ENCODE measurements around the gene DHX57. TPM values are rescaled to one million over a fixed set of nuclear protein-coding genes. Genes with fewer than 3 reads are reported as not detected.
A peak's percentile ranks its signal among the peaks of the same experiment; 100 is the strongest.
"Not testable (repeated sequence)": the region's sequence is repeated elsewhere in the genome, so short reads cannot be mapped to it uniquely, and the experiment has no call there.

The DHX57 gene
- polyA plus RNA-seq, 1 donor from 2014 or later = 7.2 TPM

- H3K9me3 Mint-ChIP-seq = no peaks in the 10 kb centered on the region
- H3K27ac Mint-ChIP-seq = peak overlapping the region in 1 of 3 donors; percentile 23
- peaks cover 15% of the 10 kb centered on the region for H3K36me3 Mint-ChIP-seq
- H3K27me3 Mint-ChIP-seq = no peaks in the 10 kb centered on the region
- peaks cover 17 to 19% (median 17%) of the 10 kb centered on the region in 3 donors for H3K4me1 Mint-ChIP-seq
- no peak overlapping the region for H3K4me3 Mint-ChIP-seq
Observed at GRCh38 chr2:38835015-38835601, 40.6 kb downstream of the DHX57 start.

DNA sequence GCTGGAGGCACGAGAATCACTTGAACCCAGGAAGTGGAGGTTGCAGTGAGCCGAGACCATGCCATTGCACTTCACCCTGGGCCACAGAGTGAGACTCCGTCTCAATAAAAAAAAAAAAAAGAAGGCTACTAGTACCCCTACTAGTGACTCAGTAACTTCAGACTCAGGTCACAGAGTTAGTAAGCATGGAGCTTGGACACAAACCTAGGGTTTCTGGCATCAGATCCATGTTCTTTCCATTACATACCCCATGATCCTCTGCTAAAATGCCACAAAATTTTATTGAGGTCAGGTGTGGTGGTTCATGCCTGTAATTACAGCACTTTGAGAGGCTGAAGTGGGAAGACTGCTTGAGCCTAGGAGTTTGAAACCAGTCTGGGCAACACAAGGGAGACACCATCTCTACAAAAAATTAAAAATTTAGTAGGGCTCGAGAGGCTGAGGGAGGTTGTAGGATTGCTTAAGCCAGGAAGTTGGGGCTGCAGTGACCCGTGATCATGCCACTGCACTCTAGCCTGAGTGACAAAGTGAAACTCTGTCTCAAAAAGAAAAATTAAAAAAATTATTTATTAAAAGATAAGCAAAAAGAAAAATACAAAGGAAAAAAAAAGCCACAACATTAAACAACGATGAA, 45.1 kb downstream of the DHX57 start:
- no peaks in the 10 kb centered on the region for H3K27me3 Mint-ChIP-seq
- no peaks in the 10 kb centered on the region for H3K9me3 Mint-ChIP-seq
- peaks cover 17% of the 10 kb centered on the region for H3K36me3 Mint-ChIP-seq
- H3K4me1 Mint-ChIP-seq = peaks cover 2 to 7% (median 4%) of the 10 kb centered on the region in 3 donors
- no peak overlapping the region for H3K4me3 Mint-ChIP-seq
- no peak overlapping the region for H3K27ac Mint-ChIP-seq

- Mint-ChIP-seq H3K27ac (no peak overlapping the region), H3K4me3 (no peak overlapping the region), H3K27me3 (no peaks in the 10 kb centered on the region), H3K36me3 (peaks cover 19% of the 10 kb centered on the region), H3K4me1 (peaks cover 0 to 4% (median 1%) of the 10 kb centered on the region in 3 donors), H3K9me3 (no peaks in the 10 kb centered on the region)
Observed at GRCh38 chr2:38829971-38830370, 45.8 kb downstream of the DHX57 start.

GRCh38 chr2:38828460-38828859, 47.3 kb downstream of the DHX57 start:
- Mint-ChIP-seq H3K36me3 (peaks cover 19% of the 10 kb centered on the region), H3K4me3 (no peak overlapping the region)

GRCh38 chr2:38827539-38828145, 48.1 kb downstream of the DHX57 start:
- H3K4me3 Mint-ChIP-seq, H3K4me1 Mint-ChIP-seq, H3K9me3 Mint-ChIP-seq, H3K27ac Mint-ChIP-seq, H3K27me3 Mint-ChIP-seq: not testable (repeated sequence)
- peaks cover 18% of the 10 kb centered on the region for H3K36me3 Mint-ChIP-seq

More at GRCh38 chr2:38828460-38828859, 47.3 kb downstream of the DHX57 start:
- no peaks in the 10 kb centered on the region for H3K27me3 Mint-ChIP-seq
- no peak overlapping the region for H3K27ac Mint-ChIP-seq
- peaks cover 0 to 1% (median 0%) of the 10 kb centered on the region in 3 donors for H3K4me1 Mint-ChIP-seq
- H3K9me3 Mint-ChIP-seq = peaks cover 0 to 5% (median 2%) of the 10 kb centered on the region in 3 donors

DNA sequence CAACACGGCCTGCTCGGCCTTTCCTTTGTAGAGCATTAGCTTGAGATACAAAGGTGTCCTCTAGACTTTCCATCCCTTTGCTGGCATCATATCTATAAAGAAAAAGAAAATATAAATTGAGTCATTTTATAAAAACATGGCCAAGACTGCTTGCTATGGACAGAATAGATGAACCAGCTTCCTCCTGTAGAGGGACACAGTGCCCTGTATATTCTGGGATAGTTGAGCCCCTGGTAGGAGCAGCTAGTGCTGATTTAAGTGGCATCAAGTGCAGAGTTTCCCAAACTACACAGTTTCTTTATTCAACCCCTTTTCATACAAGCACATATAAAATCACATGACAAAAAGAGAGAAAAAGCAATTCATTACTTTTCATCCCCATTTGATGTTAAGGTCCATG, 49.8 kb downstream of the DHX57 start:
- Mint-ChIP-seq H3K27ac (no peak overlapping the region), H3K4me1 (peaks cover 0 to 1% (median 0%) of the 10 kb centered on the region in 3 donors), H3K4me3 (no peak overlapping the region), H3K36me3 (peaks cover 24% of the 10 kb centered on the region), H3K9me3 (peaks cover 0 to 5% (median 2%) of the 10 kb centered on the region in 3 donors), H3K27me3 (no peaks in the 10 kb centered on the region)

- H3K36me3 Mint-ChIP-seq = peaks cover 26% of the 10 kb centered on the region
Observed at GRCh38 chr2:38824906-38825305, 50.8 kb downstream of the DHX57 start.

GRCh38 chr2:38823386-38823785, 52.3 kb downstream of the DHX57 start:
- peaks cover 0 to 1% (median 0%) of the 10 kb centered on the region in 3 donors for H3K4me1 Mint-ChIP-seq
- H3K36me3 Mint-ChIP-seq = peaks cover 30% of the 10 kb centered on the region
- H3K27me3 Mint-ChIP-seq = no peaks in the 10 kb centered on the region
- no peak overlapping the region for H3K27ac Mint-ChIP-seq
- H3K9me3 Mint-ChIP-seq = peaks cover 0 to 5% (median 2%) of the 10 kb centered on the region in 3 donors
- H3K4me3 Mint-ChIP-seq = no peak overlapping the region

More at GRCh38 chr2:38824906-38825305, 50.8 kb downstream of the DHX57 start:
- Mint-ChIP-seq H3K4me3 (no peak overlapping the region), H3K27me3 (no peaks in the 10 kb centered on the region), H3K27ac (no peak overlapping the region), H3K4me1 (peaks cover 0 to 1% (median 0%) of the 10 kb centered on the region in 3 donors), H3K9me3 (peaks cover 0 to 5% (median 2%) of the 10 kb centered on the region in 3 donors)

DNA sequence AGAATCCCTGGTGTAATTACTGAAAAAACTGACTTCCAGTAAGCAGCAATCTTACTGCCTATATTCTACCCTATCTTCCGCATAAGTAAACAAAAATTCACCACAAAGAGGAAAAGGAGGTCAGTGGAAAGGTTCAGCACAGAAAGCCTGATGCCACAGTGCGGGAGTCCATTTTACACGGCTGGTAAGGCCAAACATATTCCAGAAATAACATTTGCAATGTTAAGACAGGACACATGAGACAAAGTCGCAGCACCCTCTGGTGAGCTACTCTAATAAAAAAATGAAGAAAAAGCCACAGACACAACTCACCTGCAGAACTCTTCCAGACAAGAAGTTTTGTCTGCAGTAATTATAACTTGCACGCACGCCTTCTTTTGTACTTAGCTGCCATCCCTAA, 57.2 kb downstream of the DHX57 start:
- no peak overlapping the region for H3K4me3 Mint-ChIP-seq
- H3K9me3 Mint-ChIP-seq = no peaks in the 10 kb centered on the region
- H3K27me3 Mint-ChIP-seq = no peaks in the 10 kb centered on the region
- H3K27ac Mint-ChIP-seq = no peak overlapping the region
- no peaks in the 10 kb centered on the region for H3K4me1 Mint-ChIP-seq
- peaks cover 30% of the 10 kb centered on the region for H3K36me3 Mint-ChIP-seq

- H3K4me1 Mint-ChIP-seq = no peaks in the 10 kb centered on the region
- H3K27ac Mint-ChIP-seq = peak overlapping the region in 1 of 3 donors; percentile 31
- H3K36me3 Mint-ChIP-seq = peaks cover 22% of the 10 kb centered on the region
- H3K4me3 Mint-ChIP-seq = no peak overlapping the region
- H3K9me3 Mint-ChIP-seq = no peaks in the 10 kb centered on the region
- no peaks in the 10 kb centered on the region for H3K27me3 Mint-ChIP-seq
Observed at GRCh38 chr2:38815936-38816335, 59.8 kb downstream of the DHX57 start.

DNA sequence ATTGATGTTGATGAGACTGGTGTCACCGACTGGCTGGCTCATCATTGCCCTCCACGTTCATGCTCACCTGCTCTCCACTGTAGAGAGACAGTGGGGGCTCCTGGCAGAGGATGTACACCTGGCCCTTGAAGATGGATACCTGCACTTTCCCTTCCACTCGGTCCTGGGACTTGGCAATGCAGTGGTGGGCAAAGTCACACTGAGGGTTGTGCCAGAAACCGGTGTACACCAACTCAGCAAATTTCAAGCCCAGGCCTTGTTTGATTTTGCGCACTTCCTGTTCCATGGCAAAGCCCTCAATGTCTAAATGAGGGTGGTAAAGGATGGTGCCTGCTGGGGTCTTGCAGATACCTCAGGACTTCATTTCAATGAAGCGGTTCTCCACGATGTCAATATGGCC, 65.2 kb downstream of the DHX57 start:
- no peak overlapping the region for H3K4me3 Mint-ChIP-seq
- H3K9me3 Mint-ChIP-seq = no peaks in the 10 kb centered on the region
- no peaks in the 10 kb centered on the region for H3K27me3 Mint-ChIP-seq
- peaks cover 8% of the 10 kb centered on the region for H3K36me3 Mint-ChIP-seq
- peaks cover 0 to 1% (median 0%) of the 10 kb centered on the region in 3 donors for H3K4me1 Mint-ChIP-seq
- no peak overlapping the region for H3K27ac Mint-ChIP-seq

DNA sequence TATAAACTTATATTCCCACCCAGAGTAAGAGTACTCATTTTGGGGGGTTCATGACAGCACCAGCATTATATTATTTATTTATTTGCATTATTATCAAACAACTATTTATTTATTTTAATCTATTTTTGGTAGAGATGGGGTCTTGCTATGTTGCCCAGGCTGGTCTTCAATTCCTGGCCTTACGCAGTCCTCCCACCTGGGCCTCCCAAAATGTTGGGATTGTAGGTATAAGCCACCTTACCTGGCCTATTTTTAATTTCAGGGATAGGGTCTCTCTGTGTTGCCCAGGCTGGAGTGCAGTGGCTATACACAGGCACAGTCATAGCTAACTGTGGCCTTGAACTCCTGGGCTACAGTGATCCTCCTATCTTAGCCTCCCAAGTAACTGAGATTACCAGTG, 67.1 kb downstream of the DHX57 start:
- Mint-ChIP-seq H3K27ac (no peak overlapping the region), H3K9me3 (no peaks in the 10 kb centered on the region), H3K4me3 (no peak overlapping the region), H3K27me3 (no peaks in the 10 kb centered on the region), H3K4me1 (peaks cover 0 to 1% (median 0%) of the 10 kb centered on the region in 3 donors), H3K36me3 (peaks cover 5% of the 10 kb centered on the region)

DNA sequence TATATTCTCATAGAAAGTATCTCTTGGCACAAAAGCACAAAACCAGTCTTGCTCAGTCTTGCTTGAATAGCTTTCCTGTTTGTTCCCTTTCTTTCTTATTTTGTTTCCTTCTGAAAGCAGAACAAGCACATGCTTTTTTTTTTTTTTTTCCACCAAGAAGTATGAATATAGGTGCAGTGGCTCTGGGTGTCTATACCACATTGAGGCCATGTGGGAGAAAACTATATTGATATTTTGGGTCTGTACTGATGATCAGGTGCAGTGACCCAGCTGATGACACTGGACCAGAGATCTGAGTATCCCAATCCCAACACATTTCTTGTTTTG, 69.0 kb downstream of the DHX57 start:
- no peaks in the 10 kb centered on the region for H3K9me3 Mint-ChIP-seq
- H3K27ac Mint-ChIP-seq = no peak overlapping the region
- no peaks in the 10 kb centered on the region for H3K27me3 Mint-ChIP-seq
- peaks cover 0 to 1% (median 0%) of the 10 kb centered on the region in 3 donors for H3K4me1 Mint-ChIP-seq
- H3K4me3 Mint-ChIP-seq = peak overlapping the region in 1 of 4 donors; percentile 33
- peaks cover 2% of the 10 kb centered on the region for H3K36me3 Mint-ChIP-seq

- Mint-ChIP-seq H3K9me3 (no peaks in the 10 kb centered on the region), H3K36me3 (peaks cover 2% of the 10 kb centered on the region), H3K27me3 (no peaks in the 10 kb centered on the region), H3K4me3 (peak overlapping the region in 1 of 4 donors; percentile 7), H3K27ac (no peak overlapping the region), H3K4me1 (peaks cover 0 to 1% (median 0%) of the 10 kb centered on the region in 3 donors)
Observed at GRCh38 chr2:38806015-38806732, 69.6 kb downstream of the DHX57 start.

DNA sequence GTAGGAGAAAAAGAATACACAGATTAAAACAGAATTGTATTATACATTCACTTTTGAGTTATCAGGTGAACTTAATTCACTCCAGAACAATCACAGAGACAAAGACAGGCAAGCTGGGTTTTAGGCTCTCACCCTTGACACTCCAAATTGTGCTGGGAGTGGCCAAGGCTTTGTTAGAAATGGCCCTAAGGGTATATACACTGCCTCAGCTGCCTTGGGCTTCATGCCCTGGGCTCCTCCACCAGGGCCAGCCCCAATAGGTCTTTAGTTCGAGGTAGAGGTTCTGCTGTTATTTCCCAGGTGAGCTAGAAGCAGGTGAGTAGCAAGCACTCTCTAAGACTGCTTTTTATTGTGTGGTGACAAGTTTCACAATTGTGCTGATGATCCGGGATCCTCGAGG, 77.8 kb downstream of the DHX57 start:
- H3K36me3 Mint-ChIP-seq = peaks cover 5% of the 10 kb centered on the region
- no peak overlapping the region for H3K4me3 Mint-ChIP-seq
- H3K4me1 Mint-ChIP-seq = no peaks in the 10 kb centered on the region

More for the DNA sequence above, 77.8 kb downstream of the DHX57 start:
- no peaks in the 10 kb centered on the region for H3K9me3 Mint-ChIP-seq
- no peaks in the 10 kb centered on the region for H3K27me3 Mint-ChIP-seq
- H3K27ac Mint-ChIP-seq = no peak overlapping the region
